ENCODE data around the gene ST6GALNAC6. TPM values are rescaled to one million over a fixed set of nuclear protein-coding genes. Genes with fewer than 3 reads are reported as not detected.
"Not testable (repeated sequence)": the region's sequence is repeated elsewhere in the genome, so short reads cannot be mapped to it uniquely, and the experiment has no call there.

The ST6GALNAC6 gene
- total and polyA plus RNA-seq, 10 donors, result 29.0 to 118 (median 71.6) TPM

GRCh38 chr9:127847833-127848755 lies 51.3 kb downstream of the ST6GALNAC6 start:
- Histone ChIP-seq H3K27me3 (replicated peaks in 1 of 7) (no peaks in the 10 kb centered on the region), H3K4me3 (peak overlapping the region in 5 of 8 donors; percentile 2 to 43 (median 18)), H3K9me3 (peaks cover 0 to 24% (median 17%) of the 10 kb centered on the region in 8 donors), H3K27ac (peak overlapping the region; percentile 13 to 91 (median 74)), H3K4me1 (peaks cover 19 to 98% (median 62%) of the 10 kb centered on the region in 6 donors), H3K36me3 (peaks cover 0 to 42% (median 3%) of the 10 kb centered on the region in 6 donors)
- DNase-seq, result no peak
- TF ChIP-seq POLR2A (IDR thresholded peaks at IDR 0.05) (no peak), CTCF (IDR thresholded peaks at IDR 0.05 in 8 of 11, conservative IDR thresholded peaks at IDR 0.05 in 3 of 11) (no peak), POLR2AphosphoS5 (IDR thresholded peaks at IDR 0.05) (peak in 1 of 3 donors; percentile 28)
- 66 to 78% (median 69%) methylated on average over 12 of the region's 12 CpGs for WGBS, 5 donors
- intact Hi-C loops (cut with DNase I; ENCODE audit: low total_unique reads), result no loop called here

- no peak for DNase-seq
- H3K4me1 ChIP-seq, result peaks cover 19 to 98% (median 67%) of the 10 kb centered on the region in 6 donors
- H3K9me3 ChIP-seq, result peaks cover 0 to 24% (median 17%) of the 10 kb centered on the region in 8 donors
- 43 to 60% (median 56%) methylated on average over 6 of the region's 6 CpGs for WGBS, 5 donors
- intact Hi-C loops (cut with DNase I; ENCODE audit: low total_unique reads), result no loop called here
- H3K4me3 ChIP-seq, result peak overlapping the region in 4 of 8 donors; percentile 4 to 43 (median 22)
- peaks cover 0 to 51% (median 6%) of the 10 kb centered on the region in 6 donors for H3K36me3 ChIP-seq
- no peak for TF ChIP-seq POLR2A (IDR thresholded peaks at IDR 0.05)
- TF ChIP-seq POLR2AphosphoS5 (IDR thresholded peaks at IDR 0.05), result peak in 2 of 3 donors; percentile 54 to 77
- no peak for TF ChIP-seq CTCF (IDR thresholded peaks at IDR 0.05 in 8 of 11, conservative IDR thresholded peaks at IDR 0.05 in 3 of 11)
- H3K27ac ChIP-seq, result peak overlapping the region in 7 of 8 donors; percentile 46 to 91 (median 77)
- H3K27me3 ChIP-seq (replicated peaks in 1 of 7), result no peaks in the 10 kb centered on the region
These were observed 52.3 kb downstream of the ST6GALNAC6 start for GRCh38 chr9:127847178-127847510.

GRCh38 chr9:127846443-127847177 lies 52.8 kb downstream of the ST6GALNAC6 start:
- intact Hi-C loops (cut with DNase I; ENCODE audit: low total_unique reads), result no loop called here
- H3K4me1 ChIP-seq, result peaks cover 19 to 98% (median 69%) of the 10 kb centered on the region in 6 donors
- peak overlapping the region in 7 of 8 donors; percentile 46 to 91 (median 77) for H3K27ac ChIP-seq
- H3K27me3 ChIP-seq (replicated peaks in 1 of 7), result no peaks in the 10 kb centered on the region
- peak overlapping the region in 5 of 8 donors; percentile 4 to 43 (median 23) for H3K4me3 ChIP-seq
- DNase-seq, result no peak
- WGBS, 5 donors, result 36 to 78% (median 66%) methylated on average over 13 to 18 of the region's 18 CpGs
- H3K36me3 ChIP-seq, result peaks cover 0 to 53% (median 8%) of the 10 kb centered on the region in 6 donors
- H3K9me3 ChIP-seq, result peaks cover 0 to 24% (median 17%) of the 10 kb centered on the region in 8 donors
- TF ChIP-seq POLR2A (IDR thresholded peaks at IDR 0.05) (no peak), CTCF (IDR thresholded peaks at IDR 0.05 in 8 of 11, conservative IDR thresholded peaks at IDR 0.05 in 3 of 11) (peak in 1 of 11 experiments; percentile 7), POLR2AphosphoS5 (IDR thresholded peaks at IDR 0.05) (peak; percentile 16 to 73 (median 53))

- WGBS, 5 donors, result 88 to 91% (median 91%) methylated on average over 4 of the region's 4 CpGs
- intact Hi-C loops (cut with DNase I; ENCODE audit: low total_unique reads); DNase-seq; H3K27me3 ChIP-seq (replicated peaks in 1 of 7): not testable (repeated sequence)
- peak overlapping the region in 1 of 8 donors; percentile 27 for H3K4me3 ChIP-seq
- peaks cover 0 to 24% (median 17%) of the 10 kb centered on the region in 8 donors for H3K9me3 ChIP-seq
- peaks cover 19 to 98% (median 69%) of the 10 kb centered on the region in 6 donors for H3K4me1 ChIP-seq
- peaks cover 0 to 59% (median 10%) of the 10 kb centered on the region in 6 donors for H3K36me3 ChIP-seq
- peak overlapping the region; percentile 52 to 91 (median 74) for H3K27ac ChIP-seq
These were observed 53.8 kb downstream of the ST6GALNAC6 start for GRCh38 chr9:127845619-127846018.

All from spleen (tissue), 11 donors.